Fibroblast of lung (primary cell): ENCODE results near the gene PTPN2.
"Not testable (repeated sequence)": the region's sequence is repeated elsewhere in the genome, so short reads cannot be mapped to it uniquely, and the experiment has no call there.

Source experiments
- EZH2 ChIP-seq: IDR thresholded peaks from 2 replicates; pipeline ENCODE4 v1.5.1; 2012; ENCODE audit warnings: low read length, control low read depth, mild to moderate bottlenecking; ENCODE audit errors: missing control alignments
- TF ChIP-seq, protein P1 (sequence below), 2 donors: IDR thresholded peaks in 1 of 2; conservative IDR thresholded peaks in 1 of 2; 1 replicate in 1 of 2; 2 replicates in 1 of 2; pipeline ENCODE4 v1.5.1; 2011 to 2012; ENCODE audit warnings: low read length in 2 of 2, control low read depth in 1 of 2, inconsistent platforms in 1 of 2, low read depth in 1 of 2, mild to moderate bottlenecking in 1 of 2

- TF ChIP-seq, protein P1, sequence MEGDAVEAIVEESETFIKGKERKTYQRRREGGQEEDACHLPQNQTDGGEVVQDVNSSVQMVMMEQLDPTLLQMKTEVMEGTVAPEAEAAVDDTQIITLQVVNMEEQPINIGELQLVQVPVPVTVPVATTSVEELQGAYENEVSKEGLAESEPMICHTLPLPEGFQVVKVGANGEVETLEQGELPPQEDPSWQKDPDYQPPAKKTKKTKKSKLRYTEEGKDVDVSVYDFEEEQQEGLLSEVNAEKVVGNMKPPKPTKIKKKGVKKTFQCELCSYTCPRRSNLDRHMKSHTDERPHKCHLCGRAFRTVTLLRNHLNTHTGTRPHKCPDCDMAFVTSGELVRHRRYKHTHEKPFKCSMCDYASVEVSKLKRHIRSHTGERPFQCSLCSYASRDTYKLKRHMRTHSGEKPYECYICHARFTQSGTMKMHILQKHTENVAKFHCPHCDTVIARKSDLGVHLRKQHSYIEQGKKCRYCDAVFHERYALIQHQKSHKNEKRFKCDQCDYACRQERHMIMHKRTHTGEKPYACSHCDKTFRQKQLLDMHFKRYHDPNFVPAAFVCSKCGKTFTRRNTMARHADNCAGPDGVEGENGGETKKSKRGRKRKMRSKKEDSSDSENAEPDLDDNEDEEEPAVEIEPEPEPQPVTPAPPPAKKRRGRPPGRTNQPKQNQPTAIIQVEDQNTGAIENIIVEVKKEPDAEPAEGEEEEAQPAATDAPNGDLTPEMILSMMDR (conservative IDR thresholded peaks at IDR 0.05 in 1 of 2, IDR thresholded peaks at IDR 0.05 in 1 of 2; ENCODE audit: low read depth in 1 of 2, low read length in 2 of 2), result not testable (repeated sequence)
- TF ChIP-seq EZH2, result not testable (repeated sequence)
Measured at GRCh38 chr18:12874992-12875391, 9.0 kb downstream of the PTPN2 start.
